GM18507 (cell line): ENCODE data around the gene ZSWIM5.
A peak's percentile ranks its signal among the peaks of the same experiment; 100 is the strongest.
"Not testable (repeated sequence)": the region's sequence is repeated elsewhere in the genome, so short reads cannot be mapped to it uniquely, and the experiment has no call there.

Experiments
- DNase-seq: peaks from one replicate; pipeline ENCODE4 v3.0.0; 2011; ENCODE audit warnings: low read depth; ENCODE audit not compliant: insufficient read length; ENCODE audit errors: extremely low spot score
- FAIRE-seq: peaks from 2 replicates; lab custom pipeline; 2011; peaks lifted over from hg19 to GRCh38; lab: Jason Lieb, UNC

Gene ZSWIM5

GRCh38 chr1:45155957-45156356, 50.4 kb downstream of the ZSWIM5 start:
- FAIRE-seq = no peak

GRCh38 chr1:45155423-45155822, 51.0 kb downstream of the ZSWIM5 start:
- DNase-seq (no peak), FAIRE-seq (no peak)

More at GRCh38 chr1:45155957-45156356, 50.4 kb downstream of the ZSWIM5 start:
- no peak for DNase-seq

- DNase-seq (no peak), FAIRE-seq (no peak)
These were observed 54.3 kb downstream of the ZSWIM5 start for GRCh38 chr1:45152126-45152525.

- FAIRE-seq (no peak), DNase-seq (no peak)
These were observed 58.1 kb downstream of the ZSWIM5 start for GRCh38 chr1:45148209-45148825.

GRCh38 chr1:45146833-45147232, 59.6 kb downstream of the ZSWIM5 start:
- FAIRE-seq (no peak), DNase-seq (no peak)

GRCh38 chr1:45141247-45142003, 65.0 kb downstream of the ZSWIM5 start:
- DNase-seq = no peak
- FAIRE-seq = no peak

GRCh38 chr1:45136984-45137383, 69.4 kb downstream of the ZSWIM5 start:
- DNase-seq (no peak), FAIRE-seq (no peak)

- FAIRE-seq (no peak), DNase-seq (no peak)
These were observed 71.1 kb downstream of the ZSWIM5 start for GRCh38 chr1:45135316-45135715.

- FAIRE-seq = no peak
- no peak for DNase-seq
These were observed 71.9 kb downstream of the ZSWIM5 start for GRCh38 chr1:45134461-45134873.

- FAIRE-seq, DNase-seq: not testable (repeated sequence)
These were observed 73.7 kb downstream of the ZSWIM5 start for GRCh38 chr1:45132719-45133118.

- DNase-seq = no peak
These were observed 83.0 kb downstream of the ZSWIM5 start for GRCh38 chr1:45123358-45123757.

GRCh38 chr1:45122724-45123123, 83.7 kb downstream of the ZSWIM5 start:
- FAIRE-seq = no peak
- DNase-seq = no peak

More at GRCh38 chr1:45123358-45123757, 83.0 kb downstream of the ZSWIM5 start:
- FAIRE-seq = no peak

GRCh38 chr1:45117766-45118165, 88.6 kb downstream of the ZSWIM5 start:
- FAIRE-seq (no peak), DNase-seq (no peak)

- FAIRE-seq (no peak), DNase-seq (no peak)
These were observed 89.6 kb downstream of the ZSWIM5 start for GRCh38 chr1:45116820-45117219.

- DNase-seq (no peak), FAIRE-seq (peak; percentile 15)
These were observed 90.1 kb downstream of the ZSWIM5 start for GRCh38 chr1:45116340-45116739.

- not testable (repeated sequence) for DNase-seq, FAIRE-seq
These were observed 91.2 kb downstream of the ZSWIM5 start for GRCh38 chr1:45115198-45115597.

- FAIRE-seq (no peak), DNase-seq (no peak)
These were observed 93.7 kb downstream of the ZSWIM5 start for GRCh38 chr1:45112661-45113060.

GRCh38 chr1:45111239-45111638, 95.2 kb downstream of the ZSWIM5 start:
- DNase-seq (no peak), FAIRE-seq (no peak)

GRCh38 chr1:45107782-45108181, 98.6 kb downstream of the ZSWIM5 start:
- FAIRE-seq (no peak), DNase-seq (no peak)

- not testable (repeated sequence) for DNase-seq, FAIRE-seq
These were observed 99.5 kb downstream of the ZSWIM5 start for GRCh38 chr1:45106864-45107263.

GRCh38 chr1:45106156-45106545, 100.3 kb downstream of the ZSWIM5 start:
- not testable (repeated sequence) for FAIRE-seq, DNase-seq
